ENCODE measurements around the gene MYH14. TPM values are rescaled to one million over a fixed set of nuclear protein-coding genes. Genes with fewer than 3 reads are reported as not detected.

Gene MYH14
- total and polyA plus RNA-seq, 2 of the 13 experiments (the other 11 are each of a cell fraction or from before 2014, with no cell fraction given), result 5.5 to 5.8 TPM

GRCh38 chr19:50301607-50301971 is 98.2 kb downstream of the MYH14 start (continued):
- TF ChIP-seq ZNF512B (CRISPR knock-in tag; IDR thresholded peaks at IDR 0.05; ENCODE audit: borderline replicate concordance) (no peak), ZNF674 (CRISPR knock-in tag; IDR thresholded peaks at IDR 0.05; ENCODE audit: low read depth) (no peak), WIZ (CRISPR knock-in tag; IDR thresholded peaks at IDR 0.05) (no peak), AGO2 (optimal IDR thresholded peaks at IDR 0.05; ENCODE audit: low read depth, low read length) (no peak), ZNF138 (CRISPR knock-in tag; IDR thresholded peaks at IDR 0.05; ENCODE audit: low read depth) (no peak), NFKBIZ (CRISPR knock-in tag; IDR thresholded peaks at IDR 0.05) (no peak)

GRCh38 chr19:50303558-50303957 is 100.1 kb downstream of the MYH14 start:
- ChIA-PET POLR2A (no interaction called here), CTCF (ENCODE audit: low intra/inter-chr PET ratio, low total read pairs) (no interaction called here)
- FAIRE-seq (no peak), DNase-seq (ENCODE audit: low spot score) (no peak), ATAC-seq (no peak)
- no peak overlapping the region for H3K9ac ChIP-seq (ENCODE audit: insufficient read depth, low read depth, low read length)
- intact Hi-C loops (cut with micrococcal nuclease; ENCODE audit: unreplicated experiment) (no loop called here), in situ Hi-C loops (cut with HindIII; ENCODE audit: extremely low pct_ligation_motif_present, low pct_unique_long_range_greater_than_20kb) (no loop called here)
- BruUV-seq (replicated peaks), result no TSS peak
- H3K27me3 ChIP-seq (ENCODE audit: control insufficient read depth in 1 of 2, insufficient read depth in 2 of 2, low read length in 2 of 2), result no peaks in the 10 kb centered on the region
- no peak overlapping the region for H3K4me3 ChIP-seq (replicated peaks in 1 of 3; ENCODE audit: insufficient read depth in 1 of 3, low read depth in 2 of 3, low read length in 3 of 3)
- no peaks in the 10 kb centered on the region for H4K20me1 ChIP-seq (ENCODE audit: insufficient read depth, low read length)
- no peaks in the 10 kb centered on the region for H3K9me3 ChIP-seq (ENCODE audit: low read length)
- H3K27ac ChIP-seq (ENCODE audit: extremely low read length, insufficient read depth, low read length), result no peak overlapping the region
- H2AFZ ChIP-seq (ENCODE audit: low read length), result no peak overlapping the region
- no peaks in the 10 kb centered on the region for H3K36me3 ChIP-seq (replicated peaks in 1 of 2; ENCODE audit: control insufficient read depth in 1 of 2, insufficient read depth in 2 of 2, low read length in 2 of 2)
- no peaks in the 10 kb centered on the region for H3K79me2 ChIP-seq (ENCODE audit: insufficient read depth, low read length)
- H3K4me1 ChIP-seq (ENCODE audit: insufficient read depth, low read length), result peaks cover 13% of the 10 kb centered on the region
- no peak overlapping the region for H3K4me2 ChIP-seq (ENCODE audit: low read depth, low read length)
- TF ChIP-seq HNRNPL (IDR thresholded peaks at IDR 0.05; ENCODE audit: low read depth, low read length), result no peak
- TF ChIP-seq POLR2AphosphoS2 (IDR thresholded peaks at IDR 0.05; ENCODE audit: low read depth, low read length), result no peak
- TF ChIP-seq ZBTB7B (CRISPR knock-in tag; IDR thresholded peaks at IDR 0.05), result no peak
- TF ChIP-seq CCDC6 (CRISPR knock-in tag; IDR thresholded peaks at IDR 0.05), result no peak
- TF ChIP-seq SIX4 (CRISPR knock-in tag; IDR thresholded peaks at IDR 0.05), result no peak
- TF ChIP-seq CENPBD1 (CRISPR knock-in tag; IDR thresholded peaks at IDR 0.05; ENCODE audit: borderline replicate concordance, low read depth), result no peak
- TF ChIP-seq TARDBP (CRISPR knock-in tag; IDR thresholded peaks at IDR 0.05), result no peak
- no peak for TF ChIP-seq PREB (CRISPR knock-in tag; IDR thresholded peaks at IDR 0.05)
- TF ChIP-seq ZNF792 (CRISPR knock-in tag; IDR thresholded peaks at IDR 0.05), result no peak
- TF ChIP-seq MEF2D (CRISPR knock-in tag; IDR thresholded peaks at IDR 0.05), result no peak
- no peak for TF ChIP-seq PBX2 (CRISPR knock-in tag; IDR thresholded peaks at IDR 0.05)
- TF ChIP-seq ATM (IDR thresholded peaks at IDR 0.05; ENCODE audit: borderline replicate concordance), result no peak
- no peak for TF ChIP-seq RAD51 (IDR thresholded peaks at IDR 0.05; ENCODE audit: borderline replicate concordance)
- no peak for TF ChIP-seq ZNF230 (CRISPR knock-in tag; IDR thresholded peaks at IDR 0.05)
- TF ChIP-seq SATB2 (CRISPR knock-in tag; IDR thresholded peaks at IDR 0.05), result no peak
